BJ (cell line): Measurements from ENCODE around the gene CDKAL1. TPM values are rescaled to one million over a fixed set of nuclear protein-coding genes. Genes with fewer than 3 reads are reported as not detected.

Experiments
- CTCF ChIA-PET: fragments of 350-600 bp; formaldehyde crosslinking; extraction: SDS; loops from one replicate; lab custom pipeline; 2021; ENCODE audit warnings: antibody characterized with exemption, inconsistent platforms; lab: Yijun Ruan, JAX
- POLR2A ChIA-PET: fragments of 300-600 bp; sonication (Branson Sonifier 250); formaldehyde crosslinking; extraction: SDS; loops from one replicate; lab custom pipeline; 2021; ENCODE audit warnings: antibody characterized with exemption; lab: Charles Lee
- DNase-seq: peaks from one replicate; pipeline ENCODE4 v3.0.0-alpha.2; 2011; ENCODE audit warnings: low read depth
- H3K27me3 ChIP-seq: 2 replicates; pipeline ENCODE4 v1.6.0; 2011; ENCODE audit warnings: low read length; ENCODE audit not compliant: control insufficient read depth, insufficient read depth
- H3K36me3 ChIP-seq: 2 replicates; pipeline ENCODE4 v1.5.1; 2011; ENCODE audit warnings: low read length; ENCODE audit not compliant: control insufficient read depth, insufficient read depth
- H3K4me3 ChIP-seq: 2 replicates; pipeline ENCODE4 v1.5.1; 2011; ENCODE audit warnings: low read depth, mild to moderate bottlenecking, control low read depth, low read length
- CTCF ChIP-seq: IDR thresholded peaks from 2 replicates; pipeline ENCODE4 v1.5.1; 2011; ENCODE audit warnings: low read depth, mild to moderate bottlenecking, control low read depth, inconsistent platforms, low read length, moderate library complexity; ENCODE audit not compliant: insufficient read depth
- polyA plus RNA-seq: library from polyadenylated mRNA; depleted of rRNA; stranded (reverse); fragments of >200 nt; gene quantifications from 2 replicates; pipeline ENCODE4 v1.2.3, GENCODE V29; 2011

Gene CDKAL1
- polyA plus RNA-seq, 1 experiment, result 3.8 TPM

- no peaks in the 10 kb centered on the region for H3K36me3 ChIP-seq
- no peaks in the 10 kb centered on the region for H3K27me3 ChIP-seq
- DNase-seq, result no peak
- CTCF ChIA-PET, result no interaction called here
- no peak for TF ChIP-seq CTCF
- H3K4me3 ChIP-seq, result no peak overlapping the region
- POLR2A ChIA-PET, result no interaction called here
Observed at GRCh38 chr6:20737912-20738311, 203.7 kb downstream of the CDKAL1 start.

- H3K4me3 ChIP-seq, result no peak overlapping the region
- ChIA-PET CTCF (interaction anchor here (0.7 to 1.1 kb wide), 2 partner anchors 9 to 11 kb away, joined by 3 to 4 read pairs; no protein-coding TSS in a partner anchor), POLR2A (no interaction called here)
- H3K36me3 ChIP-seq, result no peaks in the 10 kb centered on the region
- no peak for TF ChIP-seq CTCF
- no peaks in the 10 kb centered on the region for H3K27me3 ChIP-seq
- DNase-seq, result no peak
Observed at GRCh38 chr6:20740088-20740487, 205.8 kb downstream of the CDKAL1 start.

- Histone ChIP-seq H3K27me3 (no peaks in the 10 kb centered on the region), H3K36me3 (no peaks in the 10 kb centered on the region), H3K4me3 (no peak overlapping the region)
- no peak for TF ChIP-seq CTCF
- no peak for DNase-seq
- CTCF ChIA-PET, result interaction anchor here (1.1 kb wide), 1 partner anchor 11 kb away, joined by 4 read pairs; no protein-coding TSS in a partner anchor
- POLR2A ChIA-PET, result no interaction called here
Observed at GRCh38 chr6:20740727-20741126, 206.5 kb downstream of the CDKAL1 start.

GRCh38 chr6:20741490-20741889 lies 207.2 kb downstream of the CDKAL1 start:
- H3K36me3 ChIP-seq, result no peaks in the 10 kb centered on the region
- ChIA-PET CTCF (no interaction called here), POLR2A (no interaction called here)
- H3K4me3 ChIP-seq, result no peak overlapping the region
- TF ChIP-seq CTCF, result no peak
- no peak for DNase-seq
- H3K27me3 ChIP-seq, result no peaks in the 10 kb centered on the region

GRCh38 chr6:20744911-20745557 lies 210.8 kb downstream of the CDKAL1 start:
- Histone ChIP-seq H3K4me3 (no peak overlapping the region), H3K36me3 (no peaks in the 10 kb centered on the region), H3K27me3 (no peaks in the 10 kb centered on the region)
- CTCF ChIA-PET, result interaction anchor here (0.7 kb wide), 1 partner anchor 27 kb away, joined by 3 read pairs; no protein-coding TSS in a partner anchor
- POLR2A ChIA-PET, result no interaction called here
- no peak for TF ChIP-seq CTCF
- DNase-seq, result no peak
